ENCODE measurements around the gene CFAP251. TPM values are rescaled to one million over a fixed set of nuclear protein-coding genes. Genes with fewer than 3 reads are reported as not detected.

Gene CFAP251
- total RNA-seq, 1 donor from 2014 or later = 0.91 TPM

- DNase-seq = no peak
- Histone ChIP-seq H3K27ac (replicated peaks) (peak overlapping the region; percentile 91), H3K27me3 (ENCODE audit: low read depth) (no peaks in the 10 kb centered on the region), H3K36me3 (peaks cover 30% of the 10 kb centered on the region), H3K4me1 (peaks cover 30% of the 10 kb centered on the region), H3K4me3 (no peak overlapping the region), H3K9me3 (replicated peaks) (no peaks in the 10 kb centered on the region)
- intact Hi-C loops (cut with micrococcal nuclease) = no loop called here
- no peak for TF ChIP-seq CTCF (IDR thresholded peaks at IDR 0.05; ENCODE audit: borderline replicate concordance)
Measured at GRCh38 chr12:122050706-122051105, 132.3 kb downstream of the CFAP251 start.

- peaks cover 30% of the 10 kb centered on the region for H3K4me1 ChIP-seq
- peak overlapping the region; percentile 17 for H3K4me3 ChIP-seq
- peak overlapping the region; percentile 91 for H3K27ac ChIP-seq (replicated peaks)
- H3K36me3 ChIP-seq = peaks cover 27% of the 10 kb centered on the region
- intact Hi-C loops (cut with micrococcal nuclease) = no loop called here
- no peaks in the 10 kb centered on the region for H3K9me3 ChIP-seq (replicated peaks)
- DNase-seq = peak; percentile 56
- no peak for TF ChIP-seq CTCF (IDR thresholded peaks at IDR 0.05; ENCODE audit: borderline replicate concordance)
- no peaks in the 10 kb centered on the region for H3K27me3 ChIP-seq (ENCODE audit: low read depth)
Measured at GRCh38 chr12:122051231-122051876, 133.0 kb downstream of the CFAP251 start.

- H3K4me3 ChIP-seq = no peak overlapping the region
- intact Hi-C loops (cut with micrococcal nuclease) = no loop called here
- peak overlapping the region; percentile 91 for H3K27ac ChIP-seq (replicated peaks)
- H3K9me3 ChIP-seq (replicated peaks) = no peaks in the 10 kb centered on the region
- no peak for DNase-seq
- H3K27me3 ChIP-seq (ENCODE audit: low read depth) = no peaks in the 10 kb centered on the region
- peaks cover 30% of the 10 kb centered on the region for H3K4me1 ChIP-seq
- H3K36me3 ChIP-seq = peaks cover 27% of the 10 kb centered on the region
- TF ChIP-seq CTCF (IDR thresholded peaks at IDR 0.05; ENCODE audit: borderline replicate concordance) = no peak
Measured at GRCh38 chr12:122052285-122052684, 133.9 kb downstream of the CFAP251 start.

Other genes with a start within 250 kb of the CFAP251 start
- not detected for gene MORN3, start 248.9 kb upstream of the CFAP251 start, total RNA-seq
- 9.2 TPM for gene TMEM120B, start 205.8 kb upstream of the CFAP251 start, total RNA-seq
- gene RHOF, start 124.9 kb upstream of the CFAP251 start, total RNA-seq = 44.3 TPM
- 7.9 TPM for gene SETD1B, start 114.6 kb upstream of the CFAP251 start, total RNA-seq
- 1.3 TPM for gene HPD, start 59.7 kb upstream of the CFAP251 start, total RNA-seq
- 28.1 TPM for gene PSMD9, start 29.8 kb upstream of the CFAP251 start, total RNA-seq
- gene BCL7A, start 103.3 kb downstream of the CFAP251 start, total RNA-seq = 11.2 TPM
- gene MLXIP, start 160.2 kb downstream of the CFAP251 start, total RNA-seq = 16.7 TPM

Data from left ventricle myocardium inferior (tissue), 1 donor.